NOMO-1 treated with dmso at 0.1 percent for 144 hours (cell line): ENCODE data around the gene NHLRC3.
"Not testable (repeated sequence)": the region's sequence is repeated elsewhere in the genome, so short reads cannot be mapped to it uniquely, and the experiment has no call there.

Source experiments
- DNase-seq: peaks from one replicate; lab custom pipeline; 2025; ENCODE audit not compliant: unreplicated experiment; lab: John Stamatoyannopoulos, UW

The NHLRC3 gene

DNA sequence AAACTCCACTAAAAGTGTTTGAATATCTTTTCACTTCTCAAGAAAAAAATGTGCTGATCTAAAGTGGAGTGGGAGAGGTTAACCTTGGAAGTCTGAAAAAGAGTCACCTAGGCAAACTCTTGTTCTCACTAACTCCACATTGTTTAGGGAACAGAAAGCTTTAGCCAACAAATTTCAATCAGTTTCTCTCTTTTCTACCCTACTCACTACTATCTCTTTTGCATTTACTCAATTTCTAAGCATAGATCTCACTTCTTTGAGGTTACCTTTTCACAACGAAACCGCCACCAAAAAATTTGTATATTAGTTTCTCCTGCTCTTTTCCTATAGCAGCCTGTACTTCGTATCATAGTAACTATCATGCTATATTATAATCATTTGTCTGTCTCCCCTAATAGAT is 6.3 kb downstream of the NHLRC3 start:
- DNase-seq = no peak

GRCh38 chr13:39047560-39047959 is 9.3 kb downstream of the NHLRC3 start:
- no peak for DNase-seq

GRCh38 chr13:39048806-39049205 is 10.6 kb downstream of the NHLRC3 start:
- no peak for DNase-seq

- DNase-seq = no peak
These were observed 11.0 kb downstream of the NHLRC3 start for GRCh38 chr13:39049274-39049673.

DNA sequence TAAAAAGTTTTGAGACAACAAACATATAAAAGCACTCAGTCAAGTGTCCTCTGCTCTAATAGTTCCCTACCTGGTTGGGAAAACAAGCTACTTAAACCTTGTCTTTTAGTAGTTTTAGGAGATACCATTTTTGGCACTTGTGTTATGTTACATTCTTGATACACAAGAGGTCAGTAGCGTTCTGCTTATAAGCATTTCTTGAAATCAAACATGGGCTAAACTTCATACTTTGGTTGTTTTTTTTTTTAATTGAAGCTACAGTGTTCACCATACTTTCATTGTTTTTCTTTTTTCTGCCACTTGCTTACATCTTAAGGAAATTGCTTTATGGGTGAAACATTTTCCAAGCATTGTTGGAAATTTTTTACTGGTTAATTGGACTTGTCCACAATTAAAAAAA is 12.9 kb downstream of the NHLRC3 start:
- DNase-seq = no peak

GRCh38 chr13:39052944-39053343 is 14.7 kb downstream of the NHLRC3 start:
- DNase-seq = no peak

DNA sequence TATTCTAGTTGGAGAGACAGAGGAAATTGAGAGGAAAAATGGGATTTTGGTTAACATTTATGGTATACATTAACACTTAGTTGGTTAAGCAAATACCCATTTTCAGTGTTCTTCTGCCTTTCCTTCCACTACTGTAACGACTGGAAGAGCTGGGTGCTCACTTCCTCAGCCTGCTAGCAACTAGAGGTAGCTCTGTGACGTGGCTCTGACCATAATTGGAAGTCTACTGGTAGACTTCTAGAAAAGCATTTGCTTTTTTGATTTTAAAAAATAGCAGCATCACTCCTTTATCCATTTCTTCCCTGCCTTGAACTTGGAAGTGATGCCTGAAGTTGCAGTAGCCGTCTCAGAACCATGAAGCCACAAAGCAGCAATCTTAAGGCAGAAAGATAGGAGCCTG is 15.9 kb downstream of the NHLRC3 start:
- no peak for DNase-seq

DNA sequence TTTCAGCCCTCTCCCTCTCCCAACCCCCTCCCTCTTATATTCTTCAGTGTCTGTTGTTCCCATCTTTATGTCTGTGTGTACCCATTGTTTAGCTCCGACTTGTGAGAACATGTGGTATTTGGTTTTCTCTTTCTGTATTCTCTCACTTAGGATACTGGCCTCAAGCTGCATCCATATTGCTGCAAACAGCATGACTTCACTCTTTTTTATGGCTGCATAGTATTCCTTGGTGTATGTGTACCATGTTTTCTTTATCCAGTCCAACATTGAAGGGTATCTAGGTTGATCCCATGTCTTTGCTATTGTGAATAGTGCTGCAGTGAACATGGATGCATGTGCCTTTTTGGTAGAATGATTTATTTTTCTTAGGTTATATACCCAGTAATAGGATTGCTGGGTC is 17.8 kb downstream of the NHLRC3 start:
- DNase-seq = no peak

DNA sequence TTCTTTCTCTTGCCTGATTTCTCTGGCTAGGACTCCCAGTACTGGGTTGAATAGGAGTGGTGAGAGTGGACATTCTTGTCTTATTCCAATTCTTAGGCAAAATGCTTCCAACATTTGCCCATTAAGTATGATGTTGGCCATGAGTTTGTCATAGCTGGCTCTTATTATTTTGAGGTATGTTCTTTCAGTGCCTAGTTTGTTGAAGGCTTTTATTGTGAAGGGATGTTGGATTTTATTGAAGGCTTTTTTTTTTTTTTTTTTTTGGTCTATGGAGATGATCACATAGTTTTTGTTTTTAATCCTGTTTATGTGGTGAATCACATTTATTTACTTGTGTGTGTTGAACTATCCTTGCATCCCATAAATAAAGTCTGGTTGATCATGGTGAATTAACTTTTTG is 19.8 kb downstream of the NHLRC3 start:
- DNase-seq = no peak

- no peak for DNase-seq
These were observed 23.7 kb downstream of the NHLRC3 start for GRCh38 chr13:39062004-39062403.

DNA sequence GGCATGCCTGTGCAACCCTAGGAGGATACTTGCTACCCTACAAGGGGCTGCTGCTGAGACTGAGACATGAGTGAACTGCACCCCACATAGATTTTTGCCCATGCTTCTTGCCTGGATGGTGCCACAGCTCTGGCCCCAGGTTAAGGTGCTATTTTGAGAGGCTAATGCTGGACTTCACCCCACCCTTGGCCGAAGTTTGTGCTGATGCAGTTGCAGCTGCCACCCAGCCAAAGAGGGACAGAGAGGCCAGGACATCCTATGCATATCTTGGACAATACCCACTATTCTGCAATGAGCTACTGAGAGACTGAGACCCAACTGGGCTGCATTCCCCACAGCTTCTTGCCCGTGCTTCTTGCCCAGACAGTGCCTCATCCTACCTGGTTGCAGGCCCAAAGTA is 34.6 kb downstream of the NHLRC3 start:
- no peak for DNase-seq

- DNase-seq = no peak
These were observed 35.7 kb downstream of the NHLRC3 start for GRCh38 chr13:39073983-39074382.

GRCh38 chr13:39086251-39086945 is 48.1 kb downstream of the NHLRC3 start:
- not testable (repeated sequence) for DNase-seq

- no peak for DNase-seq
These were observed 53.3 kb downstream of the NHLRC3 start for GRCh38 chr13:39091586-39091985.

DNA sequence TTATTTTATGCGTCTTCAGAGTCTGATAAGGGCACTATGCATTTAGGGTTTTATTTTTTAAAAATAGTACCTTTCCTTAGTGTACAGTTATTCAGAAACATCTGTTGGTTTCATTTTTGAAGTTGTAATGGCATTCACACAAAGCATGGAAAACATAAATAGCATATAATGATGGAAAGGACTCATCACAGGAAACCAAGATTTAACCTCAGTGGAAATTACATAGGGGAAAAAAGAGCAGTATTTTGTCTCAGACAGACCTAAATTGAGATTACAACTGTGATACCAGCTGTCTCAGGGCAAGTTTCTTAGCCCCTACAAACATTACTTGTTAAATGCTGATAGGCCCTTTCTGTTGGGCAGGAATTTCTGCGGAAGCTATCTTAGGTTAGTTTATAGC is 57.2 kb downstream of the NHLRC3 start:
- DNase-seq = no peak

DNA sequence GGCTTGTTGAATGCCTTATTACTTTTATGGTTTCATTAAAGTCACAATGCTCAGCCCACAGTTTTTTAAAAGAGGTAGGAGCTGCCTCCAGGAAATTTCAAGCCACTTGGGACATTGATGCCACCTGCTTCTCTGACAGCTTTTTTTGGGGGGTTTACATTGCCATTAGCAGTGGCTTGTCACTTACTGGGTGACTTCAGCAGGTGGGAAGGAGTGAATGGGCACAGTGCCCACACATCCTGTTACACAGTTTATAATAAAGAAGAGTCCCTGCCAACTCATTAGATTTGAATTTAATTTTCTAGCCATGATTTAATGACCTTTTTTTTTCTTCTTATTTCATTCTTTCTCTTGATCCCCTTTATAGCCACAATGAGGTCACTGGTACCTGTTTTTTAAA is 61.0 kb downstream of the NHLRC3 start:
- no peak for DNase-seq
